Type B pancreatic cell (in vitro differentiated cells): ENCODE data around the gene KIF6. TPM values are rescaled to one million over a fixed set of nuclear protein-coding genes. Genes with fewer than 3 reads are reported as not detected.

Experiments
- DNase-seq: peaks from one replicate; pipeline ENCODE4 v3.0.0; 2021; ENCODE audit warnings: mixed read lengths; ENCODE audit not compliant: unreplicated experiment; ENCODE audit errors: extremely low spot score
- H3K27ac Mint-ChIP-seq: 2 replicates; pipeline ENCODE4 v1.8.0; 2021; ENCODE audit warnings: mild to moderate bottlenecking, mixed read lengths
- H3K27me3 Mint-ChIP-seq: 2 replicates; pipeline ENCODE4 v1.8.0; 2021; ENCODE audit warnings: mixed read lengths
- H3K36me3 Mint-ChIP-seq: 2 replicates; pipeline ENCODE4 v1.8.0; 2021; ENCODE audit warnings: mixed read lengths
- H3K4me1 Mint-ChIP-seq: one replicate; pipeline ENCODE4 v1.8.0; 2021; ENCODE audit warnings: mixed read lengths; ENCODE audit not compliant: unreplicated experiment
- H3K4me3 Mint-ChIP-seq: 2 replicates; pipeline ENCODE4 v1.8.0; 2021; ENCODE audit warnings: mild to moderate bottlenecking, mixed read lengths
- H3K9me3 Mint-ChIP-seq: 2 replicates; pipeline ENCODE4 v1.8.0; 2021; ENCODE audit warnings: mixed read lengths
- total RNA-seq: library from RNA; stranded (reverse); gene quantifications from 2 replicates; pipeline ENCODE4 v1.2.1, GENCODE V29; 2021; ENCODE audit warnings: low replicate concordance
- TF ChIP-seq, protein P1 (sequence below): fragments of 200-600 bp; sonication (generic); conservative IDR thresholded peaks from 2 replicates; pipeline ENCODE4 v1.5.0; 2021; ENCODE audit warnings: antibody characterized with exemption, mild to moderate bottlenecking

The KIF6 gene
- total RNA-seq, 1 donor from 2014 or later = 3.3 TPM

DNA sequence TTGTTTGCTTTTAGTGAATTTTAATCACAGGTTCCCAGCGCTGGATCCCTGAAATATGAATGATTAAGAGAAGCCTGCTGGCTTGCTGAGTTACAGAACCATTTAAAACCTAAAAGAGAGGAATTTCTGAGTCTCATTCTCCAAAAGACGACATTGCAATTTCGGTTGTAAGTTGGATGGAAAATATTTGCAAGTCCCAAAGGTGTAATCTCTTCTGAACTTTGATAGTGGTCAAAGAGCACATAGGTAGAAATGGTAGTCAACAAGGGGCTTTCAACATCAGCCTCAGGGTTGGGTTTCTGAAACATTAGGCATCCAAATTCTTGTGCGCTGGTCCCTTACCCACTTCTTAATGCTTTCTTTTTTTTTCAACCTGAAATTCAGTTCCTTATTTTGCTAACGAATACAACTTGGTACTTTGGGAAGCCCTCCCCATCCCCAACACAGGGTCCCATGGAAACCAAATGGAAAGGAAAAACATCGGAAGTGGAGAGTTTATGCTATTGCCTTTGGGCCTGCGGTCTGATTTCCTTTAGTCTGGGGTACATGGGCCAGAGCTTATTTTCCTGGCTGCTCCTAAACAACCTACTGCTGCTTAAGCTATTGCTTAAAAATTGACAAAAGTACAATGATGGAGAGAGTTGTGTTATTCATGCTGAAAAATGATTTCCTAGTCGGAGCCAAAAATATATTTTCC is 285.7 kb downstream of the KIF6 start:
- no peak for DNase-seq
- H3K36me3 Mint-ChIP-seq = no peaks in the 10 kb centered on the region
- H3K4me1 Mint-ChIP-seq = no peaks in the 10 kb centered on the region
- H3K4me3 Mint-ChIP-seq = no peak overlapping the region
- peaks cover 4% of the 10 kb centered on the region for H3K9me3 Mint-ChIP-seq
- H3K27me3 Mint-ChIP-seq = no peaks in the 10 kb centered on the region
- H3K27ac Mint-ChIP-seq = no peak overlapping the region
- TF ChIP-seq, protein P1, sequence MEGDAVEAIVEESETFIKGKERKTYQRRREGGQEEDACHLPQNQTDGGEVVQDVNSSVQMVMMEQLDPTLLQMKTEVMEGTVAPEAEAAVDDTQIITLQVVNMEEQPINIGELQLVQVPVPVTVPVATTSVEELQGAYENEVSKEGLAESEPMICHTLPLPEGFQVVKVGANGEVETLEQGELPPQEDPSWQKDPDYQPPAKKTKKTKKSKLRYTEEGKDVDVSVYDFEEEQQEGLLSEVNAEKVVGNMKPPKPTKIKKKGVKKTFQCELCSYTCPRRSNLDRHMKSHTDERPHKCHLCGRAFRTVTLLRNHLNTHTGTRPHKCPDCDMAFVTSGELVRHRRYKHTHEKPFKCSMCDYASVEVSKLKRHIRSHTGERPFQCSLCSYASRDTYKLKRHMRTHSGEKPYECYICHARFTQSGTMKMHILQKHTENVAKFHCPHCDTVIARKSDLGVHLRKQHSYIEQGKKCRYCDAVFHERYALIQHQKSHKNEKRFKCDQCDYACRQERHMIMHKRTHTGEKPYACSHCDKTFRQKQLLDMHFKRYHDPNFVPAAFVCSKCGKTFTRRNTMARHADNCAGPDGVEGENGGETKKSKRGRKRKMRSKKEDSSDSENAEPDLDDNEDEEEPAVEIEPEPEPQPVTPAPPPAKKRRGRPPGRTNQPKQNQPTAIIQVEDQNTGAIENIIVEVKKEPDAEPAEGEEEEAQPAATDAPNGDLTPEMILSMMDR = no peak

DNA sequence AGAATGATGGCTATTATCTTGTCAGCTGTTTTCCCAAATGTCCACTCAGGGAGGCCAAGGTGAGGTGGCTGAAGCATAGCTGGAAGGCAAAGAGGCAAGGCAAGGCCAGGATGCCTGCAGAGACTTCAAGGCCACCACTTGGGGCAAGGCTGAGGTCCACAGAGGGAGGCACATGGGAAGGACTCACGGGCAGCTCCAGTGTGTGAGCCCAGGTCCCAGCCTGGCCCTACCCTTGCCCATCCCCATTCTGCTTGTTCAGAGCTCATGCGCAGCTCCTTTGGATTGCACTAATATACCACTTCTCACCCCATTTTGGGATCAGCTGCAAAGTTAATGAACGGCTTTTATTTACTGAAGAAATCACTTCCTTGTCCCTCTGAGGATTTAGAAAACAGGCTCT is 291.6 kb downstream of the KIF6 start:
- TF ChIP-seq, protein P1 = no peak
- no peak overlapping the region for H3K27ac Mint-ChIP-seq
- DNase-seq = no peak
- H3K4me3 Mint-ChIP-seq = no peak overlapping the region
- H3K4me1 Mint-ChIP-seq = peaks cover 24% of the 10 kb centered on the region
- no peaks in the 10 kb centered on the region for H3K27me3 Mint-ChIP-seq
- H3K36me3 Mint-ChIP-seq = no peaks in the 10 kb centered on the region
- peaks cover 9% of the 10 kb centered on the region for H3K9me3 Mint-ChIP-seq

DNA sequence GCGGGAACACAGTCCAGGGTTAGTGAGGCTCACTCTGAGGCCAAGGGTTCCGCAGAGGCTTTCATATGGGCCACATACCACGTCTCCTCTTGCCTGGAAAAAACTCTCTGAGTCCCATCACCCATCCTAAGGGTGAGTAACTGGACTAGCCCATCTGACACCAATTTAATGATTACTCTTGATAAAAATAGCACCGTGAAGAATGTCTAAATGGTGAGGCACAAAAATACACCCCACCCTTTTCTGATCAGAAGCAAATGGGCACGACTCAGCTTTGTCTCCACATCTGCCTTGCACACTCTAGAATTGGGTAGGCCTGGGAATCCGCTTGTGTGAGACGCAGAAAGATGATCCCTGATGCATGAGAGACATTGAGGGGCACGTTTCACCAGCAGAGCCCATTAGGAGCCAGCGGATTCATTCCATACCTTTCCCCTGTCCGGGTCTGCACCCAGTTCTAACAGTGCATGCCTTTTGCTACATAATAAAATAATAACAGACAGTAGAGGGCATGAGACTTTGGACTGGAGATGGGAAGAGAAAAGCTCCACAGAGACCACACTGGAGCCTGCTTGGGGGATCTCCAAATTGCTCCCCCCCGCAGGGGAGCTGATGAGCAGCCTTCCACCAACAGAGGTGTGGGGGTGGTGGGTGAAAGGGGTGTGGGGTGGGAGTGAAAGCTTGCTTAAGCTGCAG is 292.7 kb downstream of the KIF6 start:
- TF ChIP-seq, protein P1 = no peak
- Mint-ChIP-seq H3K4me3 (no peak overlapping the region), H3K36me3 (no peaks in the 10 kb centered on the region), H3K9me3 (peaks cover 9% of the 10 kb centered on the region), H3K27ac (no peak overlapping the region), H3K27me3 (no peaks in the 10 kb centered on the region), H3K4me1 (peaks cover 24% of the 10 kb centered on the region)
- DNase-seq = no peak

DNA sequence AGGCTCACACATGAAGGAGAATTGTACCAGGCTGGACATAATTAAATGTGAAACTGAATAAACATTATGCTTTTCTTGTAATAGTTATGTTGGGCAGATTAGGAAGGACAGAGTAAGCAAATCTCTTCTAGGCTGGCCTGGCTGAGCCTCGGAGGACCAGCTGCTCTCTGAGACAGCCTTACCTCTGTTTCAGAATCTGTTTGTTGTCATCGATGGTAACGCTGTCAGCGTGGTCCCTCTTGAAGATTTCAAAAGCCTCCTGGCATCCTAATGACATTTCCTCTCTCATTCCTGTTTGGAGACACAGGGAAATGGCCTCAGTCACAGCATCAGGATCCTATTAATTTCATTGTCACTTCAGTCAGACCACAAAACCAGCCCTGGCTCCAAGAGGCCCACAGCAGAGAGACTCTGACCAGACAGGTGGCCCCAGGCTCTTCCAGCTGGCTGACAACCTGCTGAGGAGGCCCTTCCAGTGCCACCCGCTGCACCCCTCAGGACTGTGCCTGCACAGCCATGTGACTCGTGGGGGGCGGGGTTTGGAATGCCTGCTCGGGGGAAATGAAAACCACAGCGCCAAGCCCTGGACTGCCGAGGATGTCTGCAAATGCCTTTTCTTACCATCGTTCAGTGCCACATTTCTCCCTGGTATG is 294.2 kb downstream of the KIF6 start:
- Mint-ChIP-seq H3K36me3 (no peaks in the 10 kb centered on the region), H3K4me3 (no peak overlapping the region), H3K27me3 (no peaks in the 10 kb centered on the region), H3K4me1 (peaks cover 26% of the 10 kb centered on the region), H3K27ac (no peak overlapping the region), H3K9me3 (peaks cover 9% of the 10 kb centered on the region)
- TF ChIP-seq, protein P1 = no peak
- no peak for DNase-seq

DNA sequence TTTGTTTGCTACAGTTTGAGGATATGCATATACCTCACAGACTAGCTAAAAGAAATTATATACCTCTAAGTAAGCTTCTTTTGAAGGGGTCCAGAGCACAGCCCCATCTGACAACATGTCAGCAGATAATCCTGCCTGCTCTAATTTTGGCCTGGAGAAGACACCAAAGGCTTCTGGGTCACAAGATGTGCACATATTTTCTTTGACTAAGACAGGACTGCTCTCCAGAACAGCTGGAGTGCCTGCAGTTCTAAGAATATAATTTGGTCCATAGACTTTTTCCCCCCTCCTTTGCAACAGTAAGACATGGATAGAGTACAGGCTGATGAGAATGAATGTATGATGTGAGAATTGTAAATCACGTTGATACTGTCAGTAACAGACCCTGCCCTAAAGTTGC is 294.8 kb downstream of the KIF6 start:
- Mint-ChIP-seq H3K36me3 (no peaks in the 10 kb centered on the region), H3K27me3 (no peaks in the 10 kb centered on the region), H3K4me1 (peaks cover 29% of the 10 kb centered on the region), H3K9me3 (peaks cover 5% of the 10 kb centered on the region), H3K27ac (no peak overlapping the region), H3K4me3 (no peak overlapping the region)
- TF ChIP-seq, protein P1 = no peak
- no peak for DNase-seq
